Melanocyte of skin (primary cell): ENCODE results near the gene PHF11. TPM values are rescaled to one million over a fixed set of nuclear protein-coding genes. Genes with fewer than 3 reads are reported as not detected.

ENCODE experiments used
- total RNA-seq, 2 donors: library from RNA; depleted of rRNA; stranded (reverse); fragments of >200 nt; gene quantifications; 2 replicates each; pipeline ENCODE4 v1.2.3, GENCODE V29; 2012

The PHF11 gene
- 10 to 100 TPM; 19.3 to 32.6 TPM for total RNA-seq

DNA sequence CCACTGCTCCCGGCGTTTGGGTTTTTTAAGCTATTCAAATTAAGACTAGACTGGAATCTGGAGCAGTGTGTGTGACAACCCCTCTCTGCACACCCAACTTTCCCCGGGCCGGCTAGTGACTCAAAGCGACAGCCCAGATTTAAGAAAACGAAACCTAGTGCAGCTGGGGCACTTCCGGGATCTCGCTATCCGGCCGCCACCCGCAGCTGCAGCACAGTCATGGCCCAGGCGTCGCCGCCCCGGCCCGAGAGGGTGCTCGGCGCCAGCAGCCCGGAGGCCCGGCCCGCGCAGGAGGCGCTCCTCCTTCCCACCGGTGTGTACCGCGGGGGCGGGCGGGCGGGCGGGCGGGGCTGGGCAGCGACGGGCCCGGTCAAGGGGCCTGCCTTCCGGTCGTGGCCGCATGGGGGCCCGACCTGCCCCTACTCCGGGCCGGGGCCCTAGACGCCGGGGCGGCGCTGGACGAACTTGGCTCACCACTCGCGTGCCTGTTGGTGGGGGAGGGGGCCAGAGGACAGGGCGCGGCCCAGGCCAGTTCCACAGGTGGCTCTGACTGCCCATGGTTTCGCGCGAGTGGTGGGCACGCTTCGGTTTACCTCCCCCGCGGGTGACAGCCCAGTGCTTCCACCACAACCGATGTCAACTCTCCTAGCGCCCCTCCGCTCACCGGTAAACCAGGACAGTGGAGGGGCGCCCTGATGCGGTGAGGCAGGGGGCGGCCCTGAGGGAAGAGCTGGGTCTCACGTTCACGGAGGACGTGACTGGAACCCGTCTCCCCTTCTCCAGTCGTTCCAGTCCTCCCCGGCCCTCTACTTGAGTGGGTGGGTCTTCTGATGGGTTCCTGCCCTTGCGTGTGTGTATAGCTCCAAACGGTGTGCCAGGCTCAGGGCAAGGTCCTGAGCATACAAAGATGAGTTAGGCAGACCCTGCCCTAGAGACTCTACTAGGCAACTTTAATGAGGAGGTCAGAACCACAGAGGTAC is at the start of gene PHF11:
PHF11 (plus strand) TSS at position 171 of the 980 bp plus-strand sequence; CDS start at position 220, 49 bp downstream.

Other genes with a start within 250 kb of the PHF11 start
- 1 to 10 TPM; 1.7 to 4.1 TPM for gene CDADC1, start 248.0 kb upstream of the PHF11 start, total RNA-seq
- gene CAB39L, start 51.9 kb upstream of the PHF11 start, total RNA-seq: 10 to 100 TPM; 13.7 to 22.4 TPM
- 10 to 100 TPM; 27.6 to 44.0 TPM for gene SETDB2, start 51.7 kb upstream of the PHF11 start, total RNA-seq
- 10 to 100 TPM; 24.6 to 35.8 TPM for gene RCBTB1, start 89.6 kb downstream of the PHF11 start, total RNA-seq
- gene ARL11, start 132.6 kb downstream of the PHF11 start, total RNA-seq: not detected
- gene EBPL, start 195.5 kb downstream of the PHF11 start, total RNA-seq: 10 to 100 TPM; 15.5 to 37.6 TPM